RCC 7860 (cell line): Measurements from ENCODE around the gene SEZ6L2.
A peak's percentile ranks its signal among the peaks of the same experiment; 100 is the strongest.
"Not testable (repeated sequence)": the region's sequence is repeated elsewhere in the genome, so short reads cannot be mapped to it uniquely, and the experiment has no call there.

Source experiments
- DNase-seq: peaks from one replicate; pipeline ENCODE4 v3.0.0-alpha.2; 2015; ENCODE audit warnings: low spot score
- FAIRE-seq: peaks from 2 replicates; lab custom pipeline; 2012; peaks lifted over from hg19 to GRCh38; lab: Jason Lieb, UNC

The SEZ6L2 gene

GRCh38 chr16:29858149-29858849 lies 41.1 kb downstream of the SEZ6L2 start:
- DNase-seq: no peak
- no peak for FAIRE-seq

GRCh38 chr16:29857133-29857760 lies 42.1 kb downstream of the SEZ6L2 start:
- DNase-seq: peak; percentile 67
- FAIRE-seq: peak; percentile 83

GRCh38 chr16:29854520-29855100 lies 44.7 kb downstream of the SEZ6L2 start:
- FAIRE-seq (no peak), DNase-seq (no peak)

GRCh38 chr16:29852654-29853053 lies 46.7 kb downstream of the SEZ6L2 start:
- DNase-seq: no peak
- FAIRE-seq: no peak

GRCh38 chr16:29850998-29851397 lies 48.4 kb downstream of the SEZ6L2 start:
- no peak for DNase-seq
- no peak for FAIRE-seq

GRCh38 chr16:29849505-29849904 lies 49.8 kb downstream of the SEZ6L2 start:
- DNase-seq (no peak), FAIRE-seq (no peak)

- FAIRE-seq (no peak), DNase-seq (peak; percentile 26)
Measured at GRCh38 chr16:29848420-29849297, 50.7 kb downstream of the SEZ6L2 start.

- no peak for DNase-seq
- no peak for FAIRE-seq
Measured at GRCh38 chr16:29845656-29846055, 53.7 kb downstream of the SEZ6L2 start.

GRCh38 chr16:29844575-29845331 lies 54.6 kb downstream of the SEZ6L2 start:
- DNase-seq (no peak), FAIRE-seq (no peak)

- DNase-seq (no peak), FAIRE-seq (no peak)
Measured at GRCh38 chr16:29843931-29844330, 55.4 kb downstream of the SEZ6L2 start.

GRCh38 chr16:29842732-29843346 lies 56.5 kb downstream of the SEZ6L2 start:
- DNase-seq (no peak), FAIRE-seq (no peak)

GRCh38 chr16:29841631-29842030 lies 57.7 kb downstream of the SEZ6L2 start:
- FAIRE-seq (no peak), DNase-seq (no peak)

GRCh38 chr16:29840240-29840639 lies 59.1 kb downstream of the SEZ6L2 start:
- DNase-seq (no peak), FAIRE-seq (no peak)

GRCh38 chr16:29839822-29840221 lies 59.5 kb downstream of the SEZ6L2 start:
- DNase-seq (no peak), FAIRE-seq (no peak)

- DNase-seq (no peak), FAIRE-seq (no peak)
Measured at GRCh38 chr16:29837841-29838240, 61.5 kb downstream of the SEZ6L2 start.

GRCh38 chr16:29836623-29837022 lies 62.7 kb downstream of the SEZ6L2 start:
- no peak for FAIRE-seq

GRCh38 chr16:29835926-29836325 lies 63.4 kb downstream of the SEZ6L2 start:
- FAIRE-seq: peak; percentile 58
- peak; percentile 37 for DNase-seq

More at GRCh38 chr16:29836623-29837022, 62.7 kb downstream of the SEZ6L2 start:
- no peak for DNase-seq

- FAIRE-seq (no peak), DNase-seq (no peak)
Measured at GRCh38 chr16:29834079-29834478, 65.3 kb downstream of the SEZ6L2 start.

GRCh38 chr16:29833219-29833618 lies 66.1 kb downstream of the SEZ6L2 start:
- DNase-seq, FAIRE-seq: not testable (repeated sequence)

GRCh38 chr16:29831490-29831889 lies 67.9 kb downstream of the SEZ6L2 start:
- DNase-seq (no peak), FAIRE-seq (no peak)
